ENCODE results near the gene TCF4.

TCF4 gene

DNA sequence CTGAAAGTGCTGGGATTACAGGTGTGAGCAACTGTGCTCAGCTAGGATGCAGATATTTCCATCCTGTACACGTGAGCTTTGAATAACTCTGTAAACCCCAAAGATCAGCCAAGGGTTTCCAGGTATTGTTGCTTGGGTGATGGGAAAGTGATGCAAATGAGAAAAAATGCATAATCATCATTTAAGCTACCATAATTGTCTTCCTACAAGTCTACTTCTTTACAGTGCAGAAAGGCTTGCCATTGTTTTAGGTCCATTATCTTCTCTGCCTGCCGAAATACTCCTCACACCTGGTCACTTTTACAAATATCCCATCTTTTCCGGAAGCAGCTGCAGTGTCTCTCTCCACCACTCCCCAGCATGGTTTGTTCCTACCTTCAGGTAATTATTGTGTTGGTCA, 368.9 kb downstream of the TCF4 start:
- Histone ChIP-seq H3K4me3 (ENCODE audit: low read depth, low read length) (no peak overlapping the region), H3K9me3 (ENCODE audit: control insufficient read depth, insufficient read depth, low read depth, low read length) (no peaks in the 10 kb centered on the region), H3K36me3 (ENCODE audit: control insufficient read depth in 2 of 2, insufficient read depth in 1 of 2, low read length in 2 of 2) (no peaks in the 10 kb centered on the region), H3K4me1 (ENCODE audit: control insufficient read depth, insufficient read depth, low read length) (no peaks in the 10 kb centered on the region), H3K27ac (ENCODE audit: extremely low read depth, low read depth, low read length) (no peak overlapping the region)
- TF ChIP-seq ZNF600 (tag by site-specific recombination; IDR thresholded peaks at IDR 0.05) (no peak), ZNF792 (tag by site-specific recombination; IDR thresholded peaks at IDR 0.05) (no peak), ZNF488 (tag by site-specific recombination; IDR thresholded peaks at IDR 0.05) (no peak), PATZ1 (tag by site-specific recombination; IDR thresholded peaks at IDR 0.05) (no peak), ZNF292 (tag by site-specific recombination; IDR thresholded peaks at IDR 0.05; ENCODE audit: borderline replicate concordance, low read depth) (no peak), ZFP3 (tag by site-specific recombination; IDR thresholded peaks at IDR 0.05; ENCODE audit: low read depth) (no peak), ZNF48 (tag by site-specific recombination; IDR thresholded peaks at IDR 0.05) (no peak), OVOL3 (tag by site-specific recombination; IDR thresholded peaks at IDR 0.05) (no peak), ZNF701 (tag by site-specific recombination; IDR thresholded peaks at IDR 0.05) (no peak), ZNF274 (IDR thresholded peaks at IDR 0.05; ENCODE audit: low read length) (no peak), ZNF274 (tag by site-specific recombination; IDR thresholded peaks at IDR 0.05; ENCODE audit: borderline replicate concordance) (no peak), ZNF223 (tag by site-specific recombination; IDR thresholded peaks at IDR 0.05) (no peak), ZNF433 (tag by site-specific recombination; IDR thresholded peaks at IDR 0.05; ENCODE audit: low read depth) (no peak), ZNF555 (tag by site-specific recombination; conservative IDR thresholded peaks at IDR 0.05) (no peak), ZNF426 (tag by site-specific recombination; IDR thresholded peaks at IDR 0.05) (no peak)
- TF ChIP-seq, protein P1, sequence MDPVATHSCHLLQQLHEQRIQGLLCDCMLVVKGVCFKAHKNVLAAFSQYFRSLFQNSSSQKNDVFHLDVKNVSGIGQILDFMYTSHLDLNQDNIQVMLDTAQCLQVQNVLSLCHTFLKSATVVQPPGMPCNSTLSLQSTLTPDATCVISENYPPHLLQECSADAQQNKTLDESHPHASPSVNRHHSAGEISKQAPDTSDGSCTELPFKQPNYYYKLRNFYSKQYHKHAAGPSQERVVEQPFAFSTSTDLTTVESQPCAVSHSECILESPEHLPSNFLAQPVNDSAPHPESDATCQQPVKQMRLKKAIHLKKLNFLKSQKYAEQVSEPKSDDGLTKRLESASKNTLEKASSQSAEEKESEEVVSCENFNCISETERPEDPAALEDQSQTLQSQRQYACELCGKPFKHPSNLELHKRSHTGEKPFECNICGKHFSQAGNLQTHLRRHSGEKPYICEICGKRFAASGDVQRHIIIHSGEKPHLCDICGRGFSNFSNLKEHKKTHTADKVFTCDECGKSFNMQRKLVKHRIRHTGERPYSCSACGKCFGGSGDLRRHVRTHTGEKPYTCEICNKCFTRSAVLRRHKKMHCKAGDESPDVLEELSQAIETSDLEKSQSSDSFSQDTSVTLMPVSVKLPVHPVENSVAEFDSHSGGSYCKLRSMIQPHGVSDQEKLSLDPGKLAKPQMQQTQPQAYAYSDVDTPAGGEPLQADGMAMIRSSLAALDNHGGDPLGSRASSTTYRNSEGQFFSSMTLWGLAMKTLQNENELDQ (tag by site-specific recombination; IDR thresholded peaks at IDR 0.05; ENCODE audit: low read depth) = no peak
- POLR2A ChIA-PET = no interaction called here
- CTCF ChIA-PET = interaction anchor here (0.6 kb wide), 1 partner anchor 58 kb away, joined by 3 read pairs; no protein-coding TSS in a partner anchor

- ChIA-PET POLR2A (no interaction called here), CTCF (interaction anchor here (1.2 kb wide), 1 partner anchor 12 kb away, joined by 3 read pairs; no protein-coding TSS in a partner anchor)
- Histone ChIP-seq H3K9me3 (ENCODE audit: control insufficient read depth, insufficient read depth, low read depth, low read length) (no peaks in the 10 kb centered on the region), H3K27ac (ENCODE audit: extremely low read depth, low read depth, low read length) (no peak overlapping the region), H3K4me3 (ENCODE audit: low read depth, low read length) (no peak overlapping the region), H3K36me3 (ENCODE audit: control insufficient read depth in 2 of 2, insufficient read depth in 1 of 2, low read length in 2 of 2) (no peaks in the 10 kb centered on the region), H3K4me1 (ENCODE audit: control insufficient read depth, insufficient read depth, low read length) (no peaks in the 10 kb centered on the region)
- TF ChIP-seq ZNF571 (tag by site-specific recombination; IDR thresholded peaks at IDR 0.05) (no peak), ZNF302 (tag by site-specific recombination; IDR thresholded peaks at IDR 0.05; ENCODE audit: low read depth) (no peak), CTCF (tag by site-specific recombination; IDR thresholded peaks at IDR 0.05) (no peak), ZNF843 (tag by site-specific recombination; IDR thresholded peaks at IDR 0.05) (no peak), ZNF248 (tag by site-specific recombination; IDR thresholded peaks at IDR 0.05) (no peak), ZFP41 (tag by site-specific recombination; IDR thresholded peaks at IDR 0.05; ENCODE audit: borderline replicate concordance) (no peak), ZNF510 (tag by site-specific recombination; IDR thresholded peaks at IDR 0.05; ENCODE audit: insufficient replicate concordance) (no peak), ZNF596 (tag by site-specific recombination; IDR thresholded peaks at IDR 0.05) (no peak), ZNF768 (tag by site-specific recombination; IDR thresholded peaks at IDR 0.05) (no peak), ZNF707 (tag by site-specific recombination; IDR thresholded peaks at IDR 0.05) (no peak), ZNF629 (tag by site-specific recombination; IDR thresholded peaks at IDR 0.05) (no peak)
- TF ChIP-seq, protein P2, sequence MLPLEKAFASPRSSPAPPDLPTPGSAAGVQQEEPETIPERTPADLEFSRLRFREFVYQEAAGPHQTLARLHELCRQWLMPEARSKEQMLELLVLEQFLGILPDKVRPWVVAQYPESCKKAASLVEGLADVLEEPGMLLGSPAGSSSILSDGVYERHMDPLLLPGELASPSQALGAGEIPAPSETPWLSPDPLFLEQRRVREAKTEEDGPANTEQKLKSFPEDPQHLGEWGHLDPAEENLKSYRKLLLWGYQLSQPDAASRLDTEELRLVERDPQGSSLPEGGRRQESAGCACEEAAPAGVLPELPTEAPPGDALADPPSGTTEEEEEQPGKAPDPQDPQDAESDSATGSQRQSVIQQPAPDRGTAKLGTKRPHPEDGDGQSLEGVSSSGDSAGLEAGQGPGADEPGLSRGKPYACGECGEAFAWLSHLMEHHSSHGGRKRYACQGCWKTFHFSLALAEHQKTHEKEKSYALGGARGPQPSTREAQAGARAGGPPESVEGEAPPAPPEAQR (tag by site-specific recombination; IDR thresholded peaks at IDR 0.05) = no peak
Measured at GRCh38 chr18:55214969-55215368, 373.0 kb downstream of the TCF4 start.
